GM19023 (cell line): Measurements from ENCODE around the gene LRRN4CL.

Source experiments
- ATAC-seq: cut with Tn5 transposase; IDR thresholded peaks from one replicate; pipeline ENCODE4 v1.9.1; 2021; ENCODE audit warnings: mild to moderate bottlenecking, moderate library complexity; ENCODE audit not compliant: unreplicated experiment

The LRRN4CL gene

GRCh38 chr11:62648185-62648966, 41.0 kb downstream of the LRRN4CL start:
- no peak for ATAC-seq

- no peak for ATAC-seq
Measured at GRCh38 chr11:62647609-62648005, 41.7 kb downstream of the LRRN4CL start.

GRCh38 chr11:62646825-62647608, 42.3 kb downstream of the LRRN4CL start:
- ATAC-seq: no peak

GRCh38 chr11:62645946-62646824, 43.1 kb downstream of the LRRN4CL start, which contains the start of gene GANAB:
Gene GANAB (minus strand): TSS chr11:62646613. CDS start chr11:62646599, 14 bp downstream.
- peak; percentile 91 for ATAC-seq

GRCh38 chr11:62645671-62645945, 43.7 kb downstream of the LRRN4CL start:
- no peak for ATAC-seq

GRCh38 chr11:62644220-62644619, 45.1 kb downstream of the LRRN4CL start:
- no peak for ATAC-seq
